Endothelial cell of umbilical vein (primary cell): ENCODE results near the gene LRSAM1. TPM values are rescaled to one million over a fixed set of nuclear protein-coding genes. Genes with fewer than 3 reads are reported as not detected.

Source experiments
- BruUV-seq: library from RNA; stranded (reverse); fragments of 400-500 nt; replicated peaks from 2 replicates; lab custom pipeline; 2021; lab: Mats Ljungman, UMichigan
- CTCF ChIA-PET: fragments of 300-600, 350-600 bp; sonication (Branson Sonifier 250); formaldehyde crosslinking; loops from one replicate; lab custom pipeline; 2021; ENCODE audit warnings: antibody characterized with exemption, inconsistent platforms; lab: Charles Lee
- POLR2A ChIA-PET: fragments of 300-600, 350-600 bp; sonication (Branson Sonifier 250); formaldehyde crosslinking; loops from one replicate; lab custom pipeline; 2021; ENCODE audit warnings: antibody characterized with exemption, inconsistent platforms; lab: Charles Lee
- DNase-seq: peaks from one replicate; pipeline ENCODE4 v3.0.0-alpha.2; 2011; ENCODE audit warnings: low read depth, low spot score
- FAIRE-seq: peaks from 2 replicates; lab custom pipeline; 2011; peaks lifted over from hg19 to GRCh38; lab: Jason Lieb, UNC
- H2AFZ ChIP-seq: 2 replicates; pipeline ENCODE4 v1.6.0; 2012; ENCODE audit warnings: low read depth, low read length, control low read depth, inconsistent platforms
- H3K27ac ChIP-seq: 2 replicates; pipeline ENCODE4 v1.5.1; 2011; ENCODE audit warnings: low read depth, mild to moderate bottlenecking, control low read depth, low read length, moderate library complexity; ENCODE audit not compliant: insufficient read depth
- H3K27me3 ChIP-seq, 2 experiments: 2 replicates each; pipeline versions ENCODE4 v1.6.0 to v1.6.1; 2011; ENCODE audit warnings: low read length in 2 of 2, mixed read lengths in 1 of 2; ENCODE audit not compliant: control insufficient read depth in 2 of 2, insufficient read depth in 2 of 2
- H3K36me3 ChIP-seq, 2 experiments: 2 replicates in 1 of 2; 3 replicates in 1 of 2; pipeline ENCODE4 v1.5.1; 2011; ENCODE audit warnings: low read length in 2 of 2, mild to moderate bottlenecking in 1 of 2, moderate library complexity in 1 of 2; ENCODE audit not compliant: control insufficient read depth in 2 of 2, insufficient read depth in 2 of 2; ENCODE audit errors: extremely low read depth in 1 of 2
- H3K4me1 ChIP-seq: 3 replicates; pipeline ENCODE4 v1.5.1; 2011; ENCODE audit warnings: mild to moderate bottlenecking, low read length; ENCODE audit not compliant: control insufficient read depth, insufficient read depth; ENCODE audit errors: extremely low read depth
- H3K4me2 ChIP-seq: 2 replicates; pipeline ENCODE4 v1.6.1; 2011; ENCODE audit warnings: low read length, control low read depth, mixed read lengths; ENCODE audit not compliant: insufficient read depth
- H3K4me3 ChIP-seq, 3 experiments: fragments of 200-600 bp in 1 of 3; sonication (generic), shearing (Covaris generic) in 1 of 3; replicated peaks in 1 of 3; 2 replicates each; pipeline ENCODE4 v1.5.1; 2011 to 2016; ENCODE audit warnings: control low read depth in 3 of 3, low read length in 3 of 3, mild to moderate bottlenecking in 2 of 3, inconsistent platforms in 1 of 3, low read depth in 1 of 3, moderate library complexity in 1 of 3; ENCODE audit not compliant: insufficient read depth in 1 of 3
- H3K79me2 ChIP-seq: 2 replicates; pipeline ENCODE4 v1.6.0; 2012; ENCODE audit warnings: low read length, inconsistent platforms; ENCODE audit not compliant: control insufficient read depth, insufficient read depth
- H3K9ac ChIP-seq: replicated peaks from 2 replicates; pipeline ENCODE3; 2011; ENCODE audit warnings: low read length, control low read depth; ENCODE audit not compliant: insufficient read depth; ENCODE audit errors: extremely low read depth
- H3K9me1 ChIP-seq: replicated peaks from 3 replicates; pipeline ENCODE4 v1.6.0; 2011; ENCODE audit warnings: mild to moderate bottlenecking, low read length; ENCODE audit not compliant: control insufficient read depth, insufficient read depth; ENCODE audit errors: extremely low read depth
- H3K9me3 ChIP-seq: replicated peaks from 2 replicates; pipeline ENCODE4 v1.5.1; 2012; ENCODE audit warnings: low read length, inconsistent platforms; ENCODE audit not compliant: control insufficient read depth, insufficient read depth
- H4K20me1 ChIP-seq: replicated peaks from 2 replicates; pipeline ENCODE3; 2011; ENCODE audit warnings: mild to moderate bottlenecking, low read length; ENCODE audit not compliant: control insufficient read depth, insufficient read depth; ENCODE audit errors: extremely low read depth
- EZH2 ChIP-seq: IDR thresholded peaks from 2 replicates; pipeline ENCODE4 v1.6.1; 2012; ENCODE audit warnings: borderline replicate concordance, low read depth, mild to moderate bottlenecking, moderate library complexity, low read length, inconsistent platforms; ENCODE audit not compliant: severe bottlenecking
- FOS ChIP-seq: IDR thresholded peaks from 2 replicates; pipeline ENCODE4 v1.6.1; 2011; ENCODE audit warnings: mild to moderate bottlenecking, low read length, moderate library complexity, borderline replicate concordance; ENCODE audit not compliant: insufficient read depth
- GATA2 ChIP-seq: IDR thresholded peaks from 2 replicates; pipeline ENCODE4 v1.7.0; 2011; ENCODE audit warnings: low read depth, mild to moderate bottlenecking, moderate library complexity, mixed read lengths, low read length; ENCODE audit not compliant: insufficient read length, insufficient read depth
- JUN ChIP-seq: IDR thresholded peaks from 2 replicates; pipeline ENCODE4 v1.6.1; 2011; ENCODE audit warnings: borderline replicate concordance, low read depth; ENCODE audit not compliant: insufficient read length, insufficient read depth
- MYC ChIP-seq: IDR thresholded peaks from one replicate; pipeline ENCODE4 v1.6.1; 2011; ENCODE audit warnings: mild to moderate bottlenecking, low read depth, low read length
- POLR2A ChIP-seq: IDR thresholded peaks from 2 replicates; pipeline ENCODE4 v1.6.1; 2012; ENCODE audit warnings: low read depth, mild to moderate bottlenecking, control low read depth, low read length
- POLR2AphosphoS5 ChIP-seq: IDR thresholded peaks from 2 replicates; pipeline ENCODE4 v1.6.1; 2012; ENCODE audit warnings: low read depth, mild to moderate bottlenecking, control low read depth, low read length, moderate library complexity; ENCODE audit not compliant: insufficient read depth
- dilution Hi-C: fragments of 300-500 bp; cut with MboI; formaldehyde crosslinking; loops from one replicate; pipeline ENCODE4 v1.15.0; 2019; ENCODE audit warnings: low sequenced_read_pairs; ENCODE audit not compliant: extremely low pct_ligation_motif_present
- intact Hi-C: fragments of 100-400 bp; cut with micrococcal nuclease; formaldehyde crosslinking; loops from one replicate; pipeline ENCODE4 v1.10.0; 2022
- polyA plus RNA-seq, 4 experiments: library from polyadenylated mRNA; depleted of rRNA in 3 of 4; stranded (reverse) in 3 of 4; unstranded in 1 of 4; fragments of >200 nt; gene quantifications; 2 replicates each; pipeline versions ENCODE4 v1.2.1 to v1.2.3, GENCODE V29; 2011 to 2012; ENCODE audit warnings: missing spikeins in 1 of 4
- total RNA-seq: library from RNA; stranded (reverse); gene quantifications from 2 replicates; pipeline ENCODE4 v1.2.3, GENCODE V29; 2021
- TF ChIP-seq, protein P1 (sequence below), 2 donors: IDR thresholded peaks; 1 replicate in 1 of 2; 2 replicates in 1 of 2; pipeline ENCODE4 v1.5.1; 2011; ENCODE audit warnings: low read length in 2 of 2, mild to moderate bottlenecking in 2 of 2, moderate library complexity in 2 of 2, control low read depth in 1 of 2, inconsistent platforms in 1 of 2, low read depth in 1 of 2; ENCODE audit not compliant: insufficient read depth in 1 of 2; ENCODE audit errors: extremely low read depth in 1 of 2
- TF ChIP-seq, protein P2 (sequence below): IDR thresholded peaks from 2 replicates; pipeline ENCODE4 v1.6.1; 2011; ENCODE audit not compliant: insufficient read depth, insufficient read length

Gene LRSAM1
- total and polyA plus RNA-seq, 2 donors (not counting 3 experiments of a cell fraction or from before 2014, with no cell fraction given) = 10.8 to 18.9 TPM

DNA sequence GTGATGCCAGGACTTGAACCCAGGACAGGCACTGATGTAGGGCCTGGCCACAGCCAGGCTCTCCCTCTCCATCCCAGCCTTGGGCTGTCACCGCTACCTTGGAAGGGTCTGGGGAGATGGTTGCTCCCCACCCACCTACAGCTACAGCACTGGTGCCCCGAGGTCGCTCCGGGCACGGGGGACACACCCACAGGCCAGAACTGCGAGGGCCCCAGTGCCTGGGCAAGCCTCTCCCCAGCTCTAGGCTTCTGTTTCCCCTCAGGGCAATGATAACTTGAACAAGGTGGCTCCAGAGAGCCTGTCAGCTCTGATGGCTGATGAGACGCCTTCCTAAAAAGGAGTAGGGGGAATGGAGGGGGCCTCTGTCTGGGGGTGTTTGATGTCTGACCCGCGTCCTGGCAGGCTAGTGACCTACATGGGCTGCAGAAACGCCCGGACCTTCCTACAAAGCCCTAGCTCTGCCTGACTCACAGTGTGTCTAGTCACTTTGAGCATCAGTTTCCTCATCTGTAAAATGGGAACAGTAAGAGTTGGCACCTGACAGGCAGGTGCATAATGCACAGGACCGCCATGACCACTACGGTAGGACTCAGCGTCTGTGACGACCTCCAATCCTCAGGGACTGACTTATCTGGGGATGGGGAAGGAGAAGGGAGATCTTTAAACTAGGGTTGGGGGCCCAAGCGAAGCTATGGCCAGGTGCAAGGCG is 76.4 kb downstream of the LRSAM1 start:
- Histone ChIP-seq H3K27me3 (no peaks in the 10 kb centered on the region), H3K36me3 (peaks cover 23% of the 10 kb centered on the region in 2 experiments), H3K4me1 (peaks cover 34% of the 10 kb centered on the region), H2AFZ (no peak overlapping the region), H3K27ac (no peak overlapping the region), H3K9ac (no peak overlapping the region), H4K20me1 (no peaks in the 10 kb centered on the region), H3K9me3 (no peaks in the 10 kb centered on the region), H3K79me2 (peaks cover 50% of the 10 kb centered on the region), H3K9me1 (no peaks in the 10 kb centered on the region), H3K4me3 (no peak overlapping the region), H3K4me2 (no peak overlapping the region)
- intact Hi-C loops (loop anchor here (10.0 kb wide), 1 partner anchor 387 kb away; the partner anchor contains the start of gene ST6GALNAC4), dilution Hi-C loops (no loop called here)
- ChIA-PET CTCF (interaction anchor here (0.9 to 2.3 kb wide), 10 partner anchors 9 to 207 kb away, joined by 3 to 9 read pairs (median 3); partner anchors contain the start of gene TOR2A), POLR2A (interaction anchor here (0.6 to 0.7 kb wide), 2 partner anchors 84 to 184 kb away, joined by 3 to 4 read pairs; no protein-coding TSS in a partner anchor)
- FAIRE-seq = no peak
- BruUV-seq = no TSS peak
- TF ChIP-seq GATA2 (no peak), JUN (no peak), FOS (no peak), MYC (no peak), EZH2 (no peak), POLR2AphosphoS5 (no peak), POLR2A (no peak)
- TF ChIP-seq, protein P1, sequence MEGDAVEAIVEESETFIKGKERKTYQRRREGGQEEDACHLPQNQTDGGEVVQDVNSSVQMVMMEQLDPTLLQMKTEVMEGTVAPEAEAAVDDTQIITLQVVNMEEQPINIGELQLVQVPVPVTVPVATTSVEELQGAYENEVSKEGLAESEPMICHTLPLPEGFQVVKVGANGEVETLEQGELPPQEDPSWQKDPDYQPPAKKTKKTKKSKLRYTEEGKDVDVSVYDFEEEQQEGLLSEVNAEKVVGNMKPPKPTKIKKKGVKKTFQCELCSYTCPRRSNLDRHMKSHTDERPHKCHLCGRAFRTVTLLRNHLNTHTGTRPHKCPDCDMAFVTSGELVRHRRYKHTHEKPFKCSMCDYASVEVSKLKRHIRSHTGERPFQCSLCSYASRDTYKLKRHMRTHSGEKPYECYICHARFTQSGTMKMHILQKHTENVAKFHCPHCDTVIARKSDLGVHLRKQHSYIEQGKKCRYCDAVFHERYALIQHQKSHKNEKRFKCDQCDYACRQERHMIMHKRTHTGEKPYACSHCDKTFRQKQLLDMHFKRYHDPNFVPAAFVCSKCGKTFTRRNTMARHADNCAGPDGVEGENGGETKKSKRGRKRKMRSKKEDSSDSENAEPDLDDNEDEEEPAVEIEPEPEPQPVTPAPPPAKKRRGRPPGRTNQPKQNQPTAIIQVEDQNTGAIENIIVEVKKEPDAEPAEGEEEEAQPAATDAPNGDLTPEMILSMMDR (IDR thresholded peaks at IDR 0.05; ENCODE audit: extremely low read depth in 1 of 2, insufficient read depth in 1 of 2, low read depth in 1 of 2, low read length in 2 of 2) = no peak
- TF ChIP-seq, protein P2, sequence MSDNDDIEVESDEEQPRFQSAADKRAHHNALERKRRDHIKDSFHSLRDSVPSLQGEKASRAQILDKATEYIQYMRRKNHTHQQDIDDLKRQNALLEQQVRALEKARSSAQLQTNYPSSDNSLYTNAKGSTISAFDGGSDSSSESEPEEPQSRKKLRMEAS = no peak
- DNase-seq = no peak
